ENCODE data around the gene BARX1.
"Not testable (repeated sequence)": the region's sequence is repeated elsewhere in the genome, so short reads cannot be mapped to it uniquely, and the experiment has no call there.

BARX1 gene, protein sequence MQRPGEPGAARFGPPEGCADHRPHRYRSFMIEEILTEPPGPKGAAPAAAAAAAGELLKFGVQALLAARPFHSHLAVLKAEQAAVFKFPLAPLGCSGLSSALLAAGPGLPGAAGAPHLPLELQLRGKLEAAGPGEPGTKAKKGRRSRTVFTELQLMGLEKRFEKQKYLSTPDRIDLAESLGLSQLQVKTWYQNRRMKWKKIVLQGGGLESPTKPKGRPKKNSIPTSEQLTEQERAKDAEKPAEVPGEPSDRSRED

DNA sequence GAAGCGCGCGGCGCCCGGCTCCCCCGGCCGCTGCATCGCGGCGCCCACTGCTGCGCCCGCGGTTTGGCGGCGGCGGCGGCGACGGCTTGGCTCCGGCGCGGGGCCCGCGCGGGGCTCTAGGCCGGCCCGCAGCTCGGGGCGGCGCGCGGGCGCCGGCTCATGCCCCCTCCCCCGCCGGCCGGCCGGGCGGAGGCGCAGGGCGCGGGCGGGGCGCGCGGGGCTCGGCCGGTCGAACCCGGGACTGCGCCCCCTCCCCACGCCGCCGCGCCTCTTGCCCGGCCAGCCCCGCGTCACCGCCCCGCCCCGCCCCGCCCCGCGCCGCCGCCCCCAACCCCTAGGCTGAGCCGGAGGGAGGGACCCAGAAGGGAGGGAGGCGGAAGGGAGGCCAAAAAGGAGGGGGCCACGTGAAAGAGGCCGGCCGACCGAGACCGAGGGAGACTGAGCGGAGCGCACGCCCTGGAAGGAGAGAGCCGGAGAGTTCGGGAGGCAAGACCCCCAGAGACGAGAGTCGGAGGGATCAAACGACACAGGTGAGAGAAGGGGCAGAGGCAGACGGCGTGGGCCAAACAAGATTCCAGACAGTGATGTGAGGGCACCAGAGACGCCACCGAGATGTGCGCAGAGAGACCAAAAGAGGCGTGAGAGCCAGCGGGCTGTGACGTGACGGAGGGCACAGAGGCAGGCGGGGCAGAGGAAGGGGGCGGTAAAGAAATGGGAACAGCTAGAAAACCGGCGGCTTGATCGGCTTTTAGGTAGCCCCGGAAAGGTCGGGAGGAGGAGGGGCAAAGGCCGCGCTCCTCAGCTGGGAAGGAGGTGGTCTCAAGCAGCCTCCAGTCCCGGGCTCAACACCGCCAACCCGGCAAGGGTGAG lies at the start of gene BARX1:
BARX1 (minus strand) TSS at position 245 of the 870 bp plus-strand sequence; CDS start at position 36, 209 bp downstream.
- no peak for DNase-seq (ENCODE audit: low read depth)

DNA sequence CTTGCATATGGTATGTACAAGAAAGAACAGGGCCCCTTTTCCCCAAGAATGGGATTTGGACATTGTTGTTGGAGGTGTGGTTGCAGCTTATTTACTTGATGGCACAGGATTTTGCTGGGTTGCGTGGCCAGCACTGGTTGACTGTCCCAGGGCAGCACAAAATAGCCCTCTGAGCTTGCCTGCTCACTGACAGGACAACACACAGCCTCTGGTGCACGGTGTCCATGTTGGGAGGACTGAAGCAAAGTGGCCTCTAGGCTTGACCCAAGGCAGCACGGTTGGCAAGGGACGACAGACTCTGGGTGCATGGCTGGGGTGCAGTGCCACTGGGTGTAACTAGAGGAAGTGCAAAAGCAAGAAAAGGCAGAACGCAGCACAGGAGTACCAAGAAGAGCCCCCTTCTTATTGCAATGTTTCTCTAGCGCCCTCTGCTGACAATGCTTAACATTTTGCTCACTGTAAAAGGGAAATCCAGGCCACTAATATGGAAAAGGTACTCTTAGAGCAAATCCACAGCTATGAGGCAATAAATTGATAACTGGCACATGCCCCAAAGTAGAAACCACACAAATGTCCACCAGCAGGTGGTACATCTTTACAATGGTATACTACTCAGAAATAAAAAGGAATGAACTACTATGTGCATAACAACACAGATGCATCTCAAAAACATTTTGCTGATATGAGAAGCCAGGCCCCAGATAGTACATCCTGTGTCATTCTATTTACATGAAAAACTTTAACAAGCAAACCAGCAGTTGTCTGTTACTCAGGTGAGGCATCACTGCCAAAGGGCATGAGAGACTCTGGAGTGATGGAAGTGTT lies 47.4 kb upstream of the BARX1 start:
- DNase-seq (ENCODE audit: low read depth) = no peak

DNA sequence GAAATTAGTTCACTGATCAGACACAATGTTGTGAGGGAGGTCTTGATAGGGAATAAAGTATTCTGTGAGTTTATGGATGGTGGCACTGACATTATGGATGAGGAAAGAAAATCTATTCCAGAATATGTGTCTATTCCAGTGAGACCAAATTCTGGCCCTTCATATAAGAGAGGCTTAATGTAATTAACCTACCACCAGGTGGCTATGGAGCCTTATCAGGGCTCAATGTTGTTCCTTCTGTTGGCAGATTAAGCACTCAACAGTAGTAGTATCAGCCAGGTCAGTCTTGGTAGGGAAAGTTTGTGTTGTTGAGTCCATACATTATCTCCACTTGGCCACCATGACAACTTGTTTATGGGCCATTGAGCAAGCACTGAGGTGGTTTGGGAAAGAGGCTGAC lies 41.7 kb upstream of the BARX1 start:
- no peak for DNase-seq (ENCODE audit: low read depth)

DNA sequence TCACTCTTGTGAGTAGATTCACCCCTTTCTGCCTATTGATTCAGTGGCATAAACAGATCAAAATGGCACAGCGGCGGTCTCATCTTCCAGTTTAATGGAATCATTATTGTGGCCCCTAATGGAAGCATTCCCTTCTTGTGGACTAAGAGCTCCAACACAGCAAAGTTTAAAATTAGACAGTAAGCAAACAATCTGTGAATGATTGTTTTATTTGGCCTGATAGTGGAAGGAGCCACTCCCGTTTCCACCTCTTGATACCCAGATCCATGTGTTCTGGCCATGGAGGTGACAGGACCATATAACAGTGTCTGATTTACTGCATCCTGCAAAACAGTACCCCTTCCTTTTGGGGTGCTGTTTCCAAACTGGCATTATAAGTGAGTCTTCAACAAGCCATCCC lies 41.2 kb upstream of the BARX1 start:
- no peak for DNase-seq (ENCODE audit: low read depth)

DNA sequence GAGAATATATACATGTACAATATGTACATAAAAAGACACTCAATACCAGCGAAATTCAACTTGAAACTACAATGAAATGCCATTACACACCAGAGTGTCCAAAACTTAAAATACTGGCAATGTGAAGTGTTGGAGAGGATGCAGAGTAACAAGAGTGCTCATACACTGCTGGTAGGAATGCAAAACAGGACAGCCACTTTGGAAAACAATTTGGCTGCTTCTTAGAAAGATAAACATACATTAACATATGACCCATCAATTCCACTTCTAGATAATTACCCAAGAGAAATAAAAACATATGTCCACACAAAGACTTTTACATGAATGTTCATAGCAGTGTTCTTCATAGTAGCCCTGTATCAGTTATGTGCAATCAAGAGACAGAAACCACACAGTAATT lies 39.4 kb upstream of the BARX1 start:
- DNase-seq (ENCODE audit: low read depth) = no peak

DNA sequence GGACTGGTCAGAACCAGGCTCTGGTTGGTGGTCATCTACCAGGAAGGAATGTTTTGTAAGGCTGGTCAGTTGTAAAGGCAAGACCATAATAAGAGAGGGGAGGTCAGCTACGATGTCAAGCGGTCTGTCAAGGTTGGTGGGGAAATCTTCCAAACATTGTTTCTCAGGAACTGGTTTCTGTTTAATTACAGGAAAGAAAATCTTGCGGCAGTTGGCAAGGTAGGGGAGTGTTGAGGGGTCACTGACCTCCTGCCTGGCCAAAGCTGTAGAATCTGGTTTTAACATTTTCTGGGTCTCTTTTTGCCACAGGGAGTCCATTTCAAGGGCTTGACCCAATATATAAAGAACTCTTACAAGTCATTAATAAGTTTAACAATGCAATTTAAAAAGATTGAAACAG lies 39.0 kb upstream of the BARX1 start:
- no peak for DNase-seq (ENCODE audit: low read depth)

DNA sequence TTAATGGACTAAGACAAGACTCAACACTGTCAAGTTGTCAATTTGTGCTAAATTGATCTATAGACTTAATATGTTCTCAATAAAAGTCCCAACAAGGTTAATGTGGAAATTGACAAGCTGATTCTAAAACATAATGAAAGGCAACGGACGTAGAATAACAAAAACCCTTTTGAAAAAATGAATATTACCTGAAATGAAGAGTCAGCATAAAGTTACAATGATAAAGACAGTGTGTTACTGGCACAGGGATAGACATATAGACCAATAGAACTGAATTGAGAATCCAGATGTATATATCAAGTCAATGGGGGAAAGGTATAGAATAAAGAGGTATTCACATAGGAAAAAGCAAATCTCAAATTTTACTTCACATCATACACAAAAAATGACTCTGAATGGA lies 37.7 kb upstream of the BARX1 start:
- DNase-seq (ENCODE audit: low read depth) = no peak

DNA sequence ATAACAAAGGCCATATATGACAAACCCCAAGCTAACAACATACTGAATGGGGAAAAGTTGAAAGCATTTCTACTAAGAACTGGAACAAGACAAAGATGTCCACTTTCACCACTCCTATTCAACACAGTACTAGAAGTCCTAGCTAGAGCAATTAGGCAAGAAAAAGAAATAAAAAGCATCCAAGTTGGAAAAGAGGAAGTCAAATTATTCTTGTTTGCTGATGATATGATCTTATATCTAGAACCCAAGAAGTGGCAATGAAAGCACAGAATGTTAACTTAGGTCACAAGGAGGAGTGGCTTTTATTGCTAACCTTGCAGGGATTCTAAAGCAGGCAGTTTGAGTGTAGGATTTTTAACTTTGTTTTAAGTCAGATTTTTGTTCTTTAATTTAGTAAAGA lies 35.3 kb upstream of the BARX1 start:
- no peak for DNase-seq (ENCODE audit: low read depth)

DNA sequence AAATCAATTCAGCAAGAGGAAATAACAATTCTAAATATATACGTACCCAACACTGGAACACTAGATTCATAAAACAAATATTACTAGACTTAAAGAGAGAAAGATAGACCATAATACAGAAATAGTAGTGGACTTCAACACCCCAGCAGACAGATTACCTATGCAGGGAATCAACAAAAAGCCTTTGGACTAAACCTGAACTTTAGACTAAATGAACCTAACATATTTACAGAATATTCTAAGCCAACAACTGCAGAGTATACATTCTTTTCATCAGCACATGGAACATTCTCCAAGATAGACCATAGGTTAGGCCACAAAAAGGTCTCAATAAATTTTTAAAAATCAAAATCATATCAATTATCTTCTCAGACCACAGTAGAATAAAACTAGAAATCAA lies 32.9 kb upstream of the BARX1 start:
- DNase-seq (ENCODE audit: low read depth) = no peak

DNA sequence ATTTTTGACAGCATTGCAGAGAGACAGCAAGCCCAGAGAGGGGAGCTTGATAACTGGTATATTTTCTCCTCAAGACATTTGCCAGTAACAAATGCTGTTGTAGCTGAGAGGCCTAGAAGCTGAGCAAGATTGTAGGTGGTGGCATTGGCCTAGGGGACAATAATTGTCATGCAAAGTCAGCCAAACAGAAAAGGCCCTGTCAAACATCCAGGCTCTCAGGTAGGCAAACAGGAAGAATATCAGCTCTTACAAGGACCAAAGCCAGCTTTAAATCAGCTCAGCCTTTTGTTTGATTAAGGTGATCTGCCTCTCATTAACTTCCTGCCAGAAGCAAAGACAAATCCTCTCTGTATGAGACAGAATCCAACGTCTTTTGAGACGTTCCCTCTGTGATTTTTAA lies 29.7 kb upstream of the BARX1 start:
- DNase-seq (ENCODE audit: low read depth) = no peak

DNA sequence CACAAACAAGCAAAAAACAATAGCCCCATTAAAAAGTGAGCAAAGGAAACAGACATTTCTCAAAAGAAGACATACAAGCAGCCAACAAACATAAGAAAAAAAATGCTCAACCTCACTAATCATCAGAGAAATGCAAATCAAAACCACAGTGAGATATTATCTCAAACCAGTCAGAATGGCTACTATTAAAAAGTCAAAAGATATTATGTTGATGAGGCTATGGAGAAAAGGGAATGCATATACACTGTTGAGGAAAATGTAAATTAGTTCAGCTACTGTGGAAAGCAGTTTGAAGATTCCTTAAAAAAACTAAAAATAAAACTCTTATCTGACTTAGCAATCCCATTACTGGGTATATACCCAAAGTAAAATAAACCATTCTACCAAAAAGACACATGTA lies 28.7 kb upstream of the BARX1 start:
- DNase-seq (ENCODE audit: low read depth) = no peak

DNA sequence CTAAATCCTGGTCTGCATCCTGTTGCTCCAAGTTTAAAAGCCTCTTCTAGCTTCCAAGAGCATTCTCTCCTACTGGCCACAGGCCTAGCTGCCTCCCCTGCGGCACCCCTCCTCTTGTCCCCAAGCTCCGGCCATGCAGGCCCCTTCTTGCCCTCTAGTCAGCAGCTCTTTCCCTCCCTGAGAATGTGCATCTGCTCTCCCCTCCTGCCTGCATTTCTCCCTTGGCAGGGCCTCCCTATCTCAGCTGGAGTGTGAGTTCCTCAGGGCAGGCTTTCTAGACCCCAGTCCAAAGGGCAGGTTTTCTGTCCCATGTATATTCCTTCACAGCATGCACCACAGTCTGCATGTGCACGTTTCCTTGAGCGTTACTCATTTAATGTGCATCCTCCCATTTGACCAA lies 24.6 kb upstream of the BARX1 start:
- no peak for DNase-seq (ENCODE audit: low read depth)

DNA sequence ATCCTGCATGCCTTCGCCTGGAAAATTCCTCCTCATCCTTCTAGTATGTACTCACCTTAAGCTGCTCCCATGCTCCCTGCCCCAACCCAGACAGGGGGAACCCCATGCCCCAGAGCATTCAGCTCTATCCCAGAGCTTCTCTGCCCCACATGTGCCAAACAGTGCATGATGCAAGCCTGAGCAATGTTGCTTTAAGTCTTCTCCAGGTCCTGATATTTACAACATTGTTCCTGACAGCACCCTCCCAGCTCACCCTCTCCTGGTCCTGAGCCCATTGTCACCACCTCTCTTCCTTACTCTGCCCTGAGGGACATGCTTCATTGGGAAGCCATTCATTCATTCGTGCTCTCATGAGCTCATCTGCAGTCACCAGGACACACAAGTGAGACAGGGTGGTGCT lies 23.4 kb upstream of the BARX1 start:
- no peak for DNase-seq (ENCODE audit: low read depth)

DNA sequence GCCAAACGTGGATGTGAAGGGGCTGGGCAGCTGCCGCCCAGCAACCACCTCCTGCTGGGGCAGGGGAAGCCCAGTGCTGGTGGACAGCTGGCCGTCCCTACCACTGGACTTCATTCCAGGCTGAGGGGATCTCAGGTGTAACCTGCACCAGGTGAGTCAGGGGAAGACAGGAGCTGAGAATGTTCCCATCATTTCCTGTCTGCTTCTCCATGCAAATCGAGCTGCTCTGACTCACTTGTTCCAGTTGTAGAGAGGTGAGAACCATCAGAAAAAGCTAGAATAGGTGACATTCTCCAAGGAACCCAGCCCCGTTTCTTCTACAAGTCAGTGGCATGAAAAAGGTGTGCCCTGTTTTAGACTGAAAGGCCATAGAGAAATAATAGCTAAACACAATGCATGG lies 21.8 kb upstream of the BARX1 start:
- no peak for DNase-seq (ENCODE audit: low read depth)

DNA sequence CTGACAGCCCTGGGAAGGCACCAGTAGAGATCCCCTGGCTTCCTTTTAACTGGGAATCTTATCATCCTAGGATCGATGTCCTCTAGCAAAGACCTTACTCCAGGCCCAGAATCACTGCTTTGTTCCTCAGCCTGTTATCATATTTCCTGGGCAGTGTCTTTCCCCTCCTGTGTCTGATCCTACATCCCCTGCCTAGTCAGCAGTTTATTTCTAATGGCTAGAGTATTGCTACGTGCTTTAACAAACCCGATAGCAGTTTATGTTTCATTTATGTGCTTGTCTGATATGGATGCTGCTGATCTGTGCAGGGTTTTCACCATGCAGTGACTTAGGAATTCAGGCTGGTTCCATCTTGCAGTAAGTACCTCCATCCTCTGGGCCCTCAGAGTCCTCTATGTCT lies 20.9 kb upstream of the BARX1 start:
- DNase-seq (ENCODE audit: low read depth) = no peak

DNA sequence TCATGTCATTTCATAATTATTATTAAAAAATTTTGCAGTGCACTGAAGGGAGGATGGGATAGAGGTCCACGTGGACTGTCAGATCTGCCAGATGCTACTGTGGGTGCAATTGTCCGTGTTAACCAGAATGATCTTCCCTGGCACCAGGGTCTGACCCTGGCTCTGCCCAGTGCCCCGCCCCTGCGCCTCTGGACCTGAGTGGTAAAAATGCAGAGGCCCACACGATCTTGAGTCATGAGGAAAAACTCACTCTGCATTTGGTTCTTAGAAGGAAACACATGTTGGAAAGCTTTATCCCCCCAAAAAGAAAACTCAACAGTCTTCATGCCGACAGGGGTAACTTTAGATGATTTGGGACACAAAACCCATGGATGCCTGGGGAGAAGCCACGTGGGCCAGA lies 20.1 kb upstream of the BARX1 start:
- DNase-seq (ENCODE audit: low read depth) = no peak

DNA sequence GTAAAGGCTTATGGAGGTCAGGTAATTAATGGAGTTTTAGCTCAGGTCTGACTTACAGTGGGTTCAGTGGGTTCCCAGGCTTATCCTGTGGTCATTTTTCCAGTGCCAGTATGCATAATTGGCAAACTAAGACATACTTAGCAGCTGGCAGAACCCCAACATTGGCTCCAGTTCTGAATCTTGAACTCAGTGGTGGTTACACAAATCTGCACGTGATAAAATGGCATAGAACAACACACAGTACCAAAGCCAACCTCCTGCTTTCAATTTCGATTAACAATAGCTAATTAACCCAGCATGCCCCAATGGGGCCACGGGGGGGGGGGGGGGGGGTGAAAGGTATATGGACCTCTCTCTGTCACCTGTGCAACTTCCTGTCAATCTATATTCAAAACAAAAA lies 19.0 kb upstream of the BARX1 start:
- DNase-seq (ENCODE audit: low read depth) = no peak

DNA sequence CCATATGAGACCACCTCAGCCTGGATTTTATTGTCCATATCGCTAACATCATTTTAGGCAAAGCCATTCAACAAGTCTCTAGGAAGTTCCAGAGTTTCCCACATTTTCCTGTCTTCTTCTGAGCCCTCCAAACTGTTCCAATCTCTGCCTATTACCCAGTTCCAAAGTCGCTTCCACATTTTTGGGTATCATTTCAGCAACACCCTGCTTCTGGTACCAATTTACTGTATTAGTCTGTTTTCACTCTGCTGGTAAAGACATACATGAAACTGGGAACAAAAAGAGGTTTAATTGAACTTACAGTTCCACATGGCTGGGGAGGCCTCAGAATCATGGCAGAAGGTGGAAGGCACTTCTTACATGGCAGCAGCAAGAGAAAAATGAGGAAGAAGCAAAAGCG lies 17.5 kb upstream of the BARX1 start:
- not testable (repeated sequence) for DNase-seq (ENCODE audit: low read depth)

DNA sequence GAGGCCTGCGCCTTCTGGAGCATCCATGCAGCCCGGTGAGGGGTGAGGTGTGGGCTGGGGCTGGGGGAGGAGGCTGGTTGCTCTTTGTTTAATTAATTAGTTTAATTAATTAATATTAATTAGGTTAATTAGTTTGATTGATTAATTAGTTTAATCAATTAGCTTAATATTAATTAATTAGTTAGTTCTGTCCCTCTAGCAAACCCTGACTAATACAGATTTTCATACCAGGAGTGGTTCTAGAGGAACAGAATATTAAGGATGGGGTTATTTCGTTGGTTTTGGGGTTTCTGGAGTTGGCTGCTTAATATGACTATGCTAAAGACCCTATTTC lies 14.1 kb upstream of the BARX1 start:
- no peak for DNase-seq (ENCODE audit: low read depth)

DNA sequence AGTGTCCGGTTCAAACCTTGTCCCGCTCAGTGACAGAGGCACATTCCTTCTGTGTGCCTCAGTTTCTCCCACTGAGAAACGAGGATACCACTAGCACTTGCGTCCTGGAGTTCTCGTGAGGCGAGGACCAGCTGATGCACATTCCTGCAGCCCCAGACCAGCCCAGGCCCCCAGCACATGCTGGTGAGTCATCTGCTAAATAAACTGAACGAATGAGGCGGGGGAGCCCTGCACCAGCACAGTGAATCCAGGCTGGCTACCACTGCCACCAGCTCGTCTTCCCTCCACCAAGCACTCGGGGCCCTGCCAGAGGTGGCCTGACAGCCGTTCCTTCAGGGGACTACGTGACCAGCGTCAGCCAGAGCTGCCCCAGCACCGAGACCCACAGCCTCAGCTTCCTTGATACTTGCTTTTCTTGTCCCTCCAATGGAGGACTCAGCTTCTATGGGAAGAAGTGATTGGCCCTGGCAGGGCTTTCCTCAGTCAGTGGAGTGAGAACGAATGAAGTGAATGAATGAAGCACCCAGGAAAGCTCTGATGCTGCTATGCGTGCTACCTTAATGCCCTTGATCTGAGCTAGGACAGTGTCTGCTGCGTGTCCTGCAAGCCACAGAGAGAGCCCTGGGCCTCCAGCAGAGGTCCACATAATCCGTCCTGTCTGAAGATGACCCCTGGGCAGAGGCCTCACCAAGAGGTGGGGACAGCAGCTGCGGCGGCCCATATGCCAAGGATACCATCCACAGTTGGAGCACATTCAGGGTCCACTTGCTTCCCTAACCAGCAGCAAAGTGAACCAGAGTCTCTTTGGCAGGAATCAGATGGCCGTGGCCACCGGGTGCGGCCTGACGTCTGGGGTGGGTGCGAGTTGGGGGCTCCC lies 13.5 kb upstream of the BARX1 start:
- no peak for DNase-seq (ENCODE audit: low read depth)

DNA sequence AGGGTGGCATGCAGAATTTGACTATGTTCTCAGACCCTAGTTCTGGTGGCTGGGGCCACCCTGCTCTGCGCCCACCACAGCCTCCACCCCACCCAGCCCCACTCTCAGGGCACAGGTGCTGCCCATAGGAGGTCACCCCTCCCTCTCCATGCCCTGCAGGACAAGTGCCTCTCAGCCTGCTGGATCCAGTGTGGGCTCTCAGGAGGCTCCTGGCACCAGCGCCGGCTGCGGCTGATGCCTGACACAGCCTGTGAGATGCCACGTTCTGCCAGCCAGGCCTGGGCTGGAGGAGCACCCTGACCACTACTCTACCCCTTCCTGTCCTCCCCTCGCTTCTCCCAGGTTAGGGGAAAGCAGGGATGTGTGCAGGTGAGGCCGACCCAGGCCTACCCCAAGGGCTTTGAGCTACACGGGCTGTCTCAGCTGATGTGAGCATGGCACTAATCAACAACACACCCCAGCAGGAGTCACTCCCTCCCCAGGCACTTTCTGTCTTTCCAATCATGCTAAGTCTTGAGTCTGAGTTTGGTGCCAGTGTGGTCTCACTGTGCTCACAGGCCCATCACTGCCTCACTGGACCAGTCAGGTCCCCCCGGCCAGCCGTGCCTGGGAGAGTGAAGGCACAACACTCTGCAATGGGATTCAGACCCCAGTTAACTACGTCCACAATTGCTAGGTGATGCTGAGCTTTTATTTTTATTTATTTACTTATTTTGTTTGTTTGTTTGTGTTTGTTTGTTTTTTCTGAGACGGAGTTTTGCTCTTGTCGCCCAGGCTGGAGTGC lies 12.1 kb upstream of the BARX1 start:
- DNase-seq (ENCODE audit: low read depth) = no peak

All from activated T-helper 9 cell treated with anti-CD3 and anti-CD28 coated beads, Interleukin-2, amount 50 U/mL, for 16 hours (primary cell).